Smooth muscle cell (in vitro differentiated cells): ENCODE measurements around the gene TNFRSF8. TPM values are rescaled to one million over a fixed set of nuclear protein-coding genes. Genes with fewer than 3 reads are reported as not detected.

Source experiments
- DNase-seq: peaks from one replicate; lab custom pipeline; 2025; ENCODE audit not compliant: unreplicated experiment; lab: John Stamatoyannopoulos, UW
- H2AFZ ChIP-seq: fragments of 200-600 bp; sonication (generic); 2 replicates; pipeline ENCODE4 v1.6.0; 2016; ENCODE audit warnings: antibody characterized with exemption, low read depth, mild to moderate bottlenecking
- H3F3A ChIP-seq: fragments of 200-600 bp; sonication (generic); 2 replicates; pipeline ENCODE4 v1.6.0; 2017; ENCODE audit warnings: antibody characterized with exemption, low read depth
- H3K27ac ChIP-seq: fragments of 200-600 bp; sonication (generic); 2 replicates; pipeline ENCODE4 v1.5.1; 2016; ENCODE audit warnings: low read depth, mild to moderate bottlenecking
- H3K27me3 ChIP-seq: fragments of 200-600 bp; sonication (generic); 2 replicates; pipeline ENCODE4 v1.6.1; 2016; ENCODE audit warnings: low read depth, mild to moderate bottlenecking
- H3K36me3 ChIP-seq: fragments of 200-600 bp; sonication (generic); 2 replicates; pipeline ENCODE4 v1.5.1; 2016; ENCODE audit warnings: low read depth
- H3K4me1 ChIP-seq: fragments of 200-600 bp; sonication (generic); 2 replicates; pipeline ENCODE4 v1.5.1; 2016; ENCODE audit warnings: low read depth
- H3K4me2 ChIP-seq: fragments of 200-600 bp; sonication (generic); 2 replicates; pipeline ENCODE4 v1.6.0; 2016; ENCODE audit warnings: mild to moderate bottlenecking
- H3K4me3 ChIP-seq: fragments of 200-600 bp; sonication (generic); 2 replicates; pipeline ENCODE4 v1.5.1; 2016; ENCODE audit warnings: mild to moderate bottlenecking
- H3K79me2 ChIP-seq: fragments of 200-600 bp; sonication (generic); 2 replicates; pipeline ENCODE4 v1.6.0; 2016; ENCODE audit warnings: low read depth, mild to moderate bottlenecking
- H3K9ac ChIP-seq: fragments of 200-600 bp; sonication (generic); 2 replicates; pipeline ENCODE4 v1.6.0; 2016; ENCODE audit warnings: low read depth
- H3K9me3 ChIP-seq: fragments of 200-600 bp; sonication (generic); replicated peaks from 2 replicates; pipeline ENCODE4 v1.5.1; 2016; ENCODE audit warnings: low read depth
- H4K20me1 ChIP-seq: fragments of 200-600 bp; sonication (generic); 2 replicates; pipeline ENCODE4 v1.6.0; 2016; ENCODE audit warnings: low read depth
- WGBS: methylation state at CpG from one replicate; pipeline ENCODE4 v1.1.7; 2016; ENCODE audit warnings: low lambda C conversion rate; 5-methylcytosine and 5-hydroxymethylcytosine counted together
- microRNA-seq: library from miRNA; unstranded; fragments of <30 nt; microRNA quantifications from one replicate; pipeline ENCODE4, GENCODE V29; 2016; ENCODE audit warnings: borderline number of aligned reads
- polyA plus RNA-seq: library from polyadenylated mRNA; unstranded; fragments of >200 nt; fragmentation: Nextera tagmentation; extraction: Ambion mirVana; gene quantifications from 2 replicates; pipeline ENCODE4 v1.2.1, GENCODE V29; 2016
- small RNA-seq: library from RNA; depleted of rRNA; stranded (forward); fragments of <200 nt; gene quantifications from one replicate; pipeline ENCODE3, GENCODE V24; 2014
- total RNA-seq: library from RNA; depleted of rRNA; stranded (reverse); fragments of >200 nt; gene quantifications from 2 replicates; pipeline ENCODE4 v1.2.3, GENCODE V29; 2014
- TF ChIP-seq, protein P1 (sequence below): fragments of 200-600 bp; sonication (generic); IDR thresholded peaks from 2 replicates; pipeline ENCODE4 v1.5.1; 2017; ENCODE audit warnings: borderline replicate concordance, mild to moderate bottlenecking, antibody characterized with exemption; ENCODE audit not compliant: insufficient read depth, poor library complexity, severe bottlenecking

TNFRSF8 gene
- total and polyA plus RNA-seq, 2 experiments from 2014 or later: 0.54 to 1.3 TPM

DNA sequence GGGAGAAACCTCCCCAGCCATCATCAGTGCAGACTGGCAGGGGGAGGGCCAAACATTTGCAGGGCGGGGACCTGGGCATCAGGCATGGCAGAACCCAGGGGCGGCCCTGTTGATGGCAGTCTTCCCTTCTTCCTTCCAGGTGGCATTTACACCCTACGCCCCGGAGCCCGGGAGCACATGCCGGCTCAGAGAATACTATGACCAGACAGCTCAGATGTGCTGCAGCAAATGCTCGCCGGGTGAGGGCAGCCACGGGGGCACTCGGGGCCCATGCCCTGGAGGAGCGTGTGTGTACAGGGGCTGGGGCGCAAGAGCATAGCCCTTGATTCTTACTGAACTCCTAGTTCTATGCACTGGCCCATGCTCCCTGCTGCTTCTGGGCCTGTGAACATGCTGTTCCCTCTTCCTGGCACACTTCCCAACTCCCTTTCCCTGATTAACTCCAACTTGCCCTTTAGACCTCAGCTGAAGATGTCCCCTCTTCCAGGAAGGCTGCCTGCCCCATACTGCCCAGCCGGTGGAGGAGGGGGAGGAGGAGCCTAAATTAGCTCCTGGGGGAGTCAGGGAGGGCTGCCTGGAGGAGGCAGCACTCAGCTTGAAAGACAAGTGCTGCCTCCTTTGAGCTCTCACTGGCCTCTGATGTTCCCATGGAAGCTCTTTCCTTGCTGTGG, 125.7 kb downstream of the TNFRSF8 start:
- H4K20me1 ChIP-seq: no peaks in the 10 kb centered on the region
- TF ChIP-seq, protein P1, sequence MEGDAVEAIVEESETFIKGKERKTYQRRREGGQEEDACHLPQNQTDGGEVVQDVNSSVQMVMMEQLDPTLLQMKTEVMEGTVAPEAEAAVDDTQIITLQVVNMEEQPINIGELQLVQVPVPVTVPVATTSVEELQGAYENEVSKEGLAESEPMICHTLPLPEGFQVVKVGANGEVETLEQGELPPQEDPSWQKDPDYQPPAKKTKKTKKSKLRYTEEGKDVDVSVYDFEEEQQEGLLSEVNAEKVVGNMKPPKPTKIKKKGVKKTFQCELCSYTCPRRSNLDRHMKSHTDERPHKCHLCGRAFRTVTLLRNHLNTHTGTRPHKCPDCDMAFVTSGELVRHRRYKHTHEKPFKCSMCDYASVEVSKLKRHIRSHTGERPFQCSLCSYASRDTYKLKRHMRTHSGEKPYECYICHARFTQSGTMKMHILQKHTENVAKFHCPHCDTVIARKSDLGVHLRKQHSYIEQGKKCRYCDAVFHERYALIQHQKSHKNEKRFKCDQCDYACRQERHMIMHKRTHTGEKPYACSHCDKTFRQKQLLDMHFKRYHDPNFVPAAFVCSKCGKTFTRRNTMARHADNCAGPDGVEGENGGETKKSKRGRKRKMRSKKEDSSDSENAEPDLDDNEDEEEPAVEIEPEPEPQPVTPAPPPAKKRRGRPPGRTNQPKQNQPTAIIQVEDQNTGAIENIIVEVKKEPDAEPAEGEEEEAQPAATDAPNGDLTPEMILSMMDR: no peak
- no peaks in the 10 kb centered on the region for H3K79me2 ChIP-seq
- no peaks in the 10 kb centered on the region for H3K9me3 ChIP-seq
- H3K27ac ChIP-seq: no peak overlapping the region
- no peaks in the 10 kb centered on the region for H3K27me3 ChIP-seq
- peaks cover 13% of the 10 kb centered on the region for H3K4me1 ChIP-seq
- H2AFZ ChIP-seq: no peak overlapping the region
- H3K9ac ChIP-seq: no peak overlapping the region
- no peaks in the 10 kb centered on the region for H3K36me3 ChIP-seq
- H3F3A ChIP-seq: no peaks in the 10 kb centered on the region
- no peak overlapping the region for H3K4me2 ChIP-seq
- DNase-seq: no peak
- H3K4me3 ChIP-seq: no peak overlapping the region
- 89% methylated on average over 13 of the region's 13 CpGs for WGBS

DNA sequence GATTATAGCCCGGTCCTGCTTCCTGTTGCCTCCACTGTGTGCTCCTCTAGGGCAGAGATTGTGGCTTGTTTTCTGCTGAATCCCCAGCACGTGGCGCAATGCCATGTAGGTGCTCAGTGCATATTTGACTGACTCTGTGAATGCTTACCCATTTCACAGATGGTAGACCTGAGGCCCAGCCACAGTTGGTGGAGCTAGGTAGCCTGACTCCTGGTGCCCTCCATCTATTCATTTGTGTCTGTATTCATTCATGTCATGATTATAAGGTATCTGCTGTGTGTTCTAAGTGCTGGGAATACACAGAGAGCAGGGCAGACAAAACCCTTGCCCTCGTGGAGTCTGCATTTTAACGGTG, 126.2 kb downstream of the TNFRSF8 start:
- no peaks in the 10 kb centered on the region for H3K9me3 ChIP-seq
- TF ChIP-seq, protein P1: no peak
- no peak overlapping the region for H3K9ac ChIP-seq
- H3F3A ChIP-seq: no peaks in the 10 kb centered on the region
- 82% methylated on average over 5 of the region's 5 CpGs for WGBS
- DNase-seq: no peak
- H3K36me3 ChIP-seq: no peaks in the 10 kb centered on the region
- H3K27ac ChIP-seq: no peak overlapping the region
- H3K4me3 ChIP-seq: no peak overlapping the region
- H3K79me2 ChIP-seq: no peaks in the 10 kb centered on the region
- H2AFZ ChIP-seq: no peak overlapping the region
- H3K4me2 ChIP-seq: no peak overlapping the region
- H4K20me1 ChIP-seq: no peaks in the 10 kb centered on the region
- H3K27me3 ChIP-seq: no peaks in the 10 kb centered on the region
- H3K4me1 ChIP-seq: peaks cover 8% of the 10 kb centered on the region

DNA sequence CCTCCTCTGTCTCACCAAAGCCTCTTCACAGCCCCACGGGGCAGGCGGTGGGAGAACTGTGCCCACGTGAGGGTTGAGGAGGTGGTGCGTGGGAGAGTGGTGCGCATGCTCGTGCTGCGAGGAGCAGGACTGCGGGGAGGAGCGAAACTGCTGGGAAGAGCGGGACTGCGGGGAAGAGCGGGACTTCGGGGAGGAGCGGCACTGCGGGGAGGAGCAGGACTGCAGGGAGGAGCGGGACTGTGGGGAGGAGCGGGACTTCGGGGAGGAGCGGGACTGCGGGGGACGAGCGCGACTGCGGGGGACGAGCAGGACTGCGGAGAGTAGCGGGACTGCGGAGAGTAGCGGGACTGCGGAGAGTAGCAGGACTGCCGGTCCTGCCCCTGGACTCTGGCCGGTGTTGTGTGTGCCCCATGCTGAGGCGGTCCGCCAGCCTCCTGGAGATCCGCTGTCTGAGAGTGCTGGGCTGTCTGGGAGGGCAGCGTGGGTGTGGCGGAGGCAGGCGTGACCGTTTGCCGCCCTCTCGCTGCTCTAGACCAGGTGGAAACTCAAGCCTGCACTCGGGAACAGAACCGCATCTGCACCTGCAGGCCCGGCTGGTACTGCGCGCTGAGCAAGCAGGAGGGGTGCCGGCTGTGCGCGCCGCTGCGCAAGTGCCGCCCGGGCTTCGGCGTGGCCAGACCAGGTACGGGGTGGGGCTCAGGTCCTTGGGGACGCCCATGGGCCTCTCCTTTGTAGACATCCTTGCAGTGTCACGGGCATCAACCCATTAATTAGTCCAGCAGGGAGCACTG, 128.3 kb downstream of the TNFRSF8 start:
- no peaks in the 10 kb centered on the region for H3K36me3 ChIP-seq
- DNase-seq: no peak
- H3F3A ChIP-seq: no peaks in the 10 kb centered on the region
- H3K27ac ChIP-seq: no peak overlapping the region
- H2AFZ ChIP-seq: no peak overlapping the region
- H3K9me3 ChIP-seq: no peaks in the 10 kb centered on the region
- H4K20me1 ChIP-seq: no peaks in the 10 kb centered on the region
- no peak overlapping the region for H3K4me3 ChIP-seq
- TF ChIP-seq, protein P1: no peak
- WGBS: 88% methylated on average over 33 of the region's 58 CpGs
- H3K9ac ChIP-seq: no peak overlapping the region
- H3K27me3 ChIP-seq: no peaks in the 10 kb centered on the region
- no peaks in the 10 kb centered on the region for H3K4me1 ChIP-seq
- no peaks in the 10 kb centered on the region for H3K79me2 ChIP-seq
- no peak overlapping the region for H3K4me2 ChIP-seq

Small RNAs within 50 kb of the gene (microRNA-seq; reads per million reads assigned to microRNA genes)
- not detected for gene MIR4632
- not detected for gene MIR6729
- gene MIR7846: not detected

Small RNAs within 50 kb of the gene (small RNA-seq; reads per million reads assigned to genes)
- gene AL096840.1: 0.08 reads per million
- not detected for gene MIR4632
- not detected for gene MIR6729
- gene RF00019: not detected
- gene RN7SL649P: not detected
- not detected for gene RNU6-777P
- not detected for gene RPL23AP89

Other genes with a start within 250 kb of the TNFRSF8 start
- gene NPPA, start 215.5 kb upstream of the TNFRSF8 start, total RNA-seq: not detected in 2 replicates
- gene NPPA, start 215.5 kb upstream of the TNFRSF8 start, polyA plus RNA-seq: 0.48 and 1.4 TPM in 2 replicates
- gene NPPB, start 204.4 kb upstream of the TNFRSF8 start, total RNA-seq: 6.7 and 9.5 TPM in 2 replicates
- gene NPPB, start 204.4 kb upstream of the TNFRSF8 start, polyA plus RNA-seq: 9.6 and 12.2 TPM in 2 replicates
- 41.0 and 41.3 TPM in 2 replicates for gene KIAA2013, start 136.9 kb upstream of the TNFRSF8 start, total RNA-seq
- 70.9 and 71.6 TPM in 2 replicates for gene KIAA2013, start 136.9 kb upstream of the TNFRSF8 start, polyA plus RNA-seq
- gene PLOD1, start 128.6 kb upstream of the TNFRSF8 start, total RNA-seq: 292 and 362 TPM in 2 replicates
- gene PLOD1, start 128.6 kb upstream of the TNFRSF8 start, polyA plus RNA-seq: 425 and 559 TPM in 2 replicates
- 30.0 and 34.2 TPM in 2 replicates for gene MFN2, start 82.9 kb upstream of the TNFRSF8 start, total RNA-seq
- 39.7 and 42.8 TPM in 2 replicates for gene MFN2, start 82.9 kb upstream of the TNFRSF8 start, polyA plus RNA-seq
- gene MIIP, start 43.8 kb upstream of the TNFRSF8 start, total RNA-seq: 18.9 and 24.0 TPM in 2 replicates
- gene MIIP, start 43.8 kb upstream of the TNFRSF8 start, polyA plus RNA-seq: 63.3 and 66.5 TPM in 2 replicates
- gene TNFRSF1B, start 103.7 kb downstream of the TNFRSF8 start, total RNA-seq: 6.9 and 9.0 TPM in 2 replicates
- gene TNFRSF1B, start 103.7 kb downstream of the TNFRSF8 start, polyA plus RNA-seq: 14.8 and 20.3 TPM in 2 replicates
- gene VPS13D, start 166.7 kb downstream of the TNFRSF8 start, total RNA-seq: 20.0 and 23.2 TPM in 2 replicates
- 3.5 and 7.5 TPM in 2 replicates for gene VPS13D, start 166.7 kb downstream of the TNFRSF8 start, polyA plus RNA-seq